Hepatocyte (in vitro differentiated cells): Measurements from ENCODE around the gene POMGNT2. TPM values are rescaled to one million over a fixed set of nuclear protein-coding genes. Genes with fewer than 3 reads are reported as not detected.

Experiments
- DNase-seq: peaks from one replicate; pipeline ENCODE4 v3.0.0-alpha.2; 2016; ENCODE audit warnings: low spot score
- H2AFZ ChIP-seq: fragments of 200-600 bp; sonication (generic); 2 replicates; pipeline ENCODE4 v1.6.0; 2016; ENCODE audit warnings: antibody characterized with exemption, mild to moderate bottlenecking
- H3K27ac ChIP-seq: fragments of 200-600 bp; sonication (generic); 2 replicates; pipeline ENCODE4 v1.5.1; 2016; ENCODE audit warnings: mild to moderate bottlenecking
- H3K27me3 ChIP-seq: fragments of 200-600 bp; sonication (generic); 2 replicates; pipeline ENCODE4 v1.6.1; 2016
- H3K36me3 ChIP-seq: fragments of 200-600 bp; sonication (generic); replicated peaks from 2 replicates; pipeline ENCODE4 v1.5.1; 2016; ENCODE audit warnings: low read depth; ENCODE audit not compliant: insufficient read depth
- H3K4me1 ChIP-seq: fragments of 200-600 bp; sonication (generic); 2 replicates; pipeline ENCODE4 v1.5.1; 2016; ENCODE audit warnings: mild to moderate bottlenecking, moderate library complexity; ENCODE audit not compliant: insufficient read depth
- H3K4me2 ChIP-seq: fragments of 200-600 bp; sonication (generic); 2 replicates; pipeline ENCODE4 v1.6.0; 2016
- H3K4me3 ChIP-seq: fragments of 200-600 bp; sonication (generic); 2 replicates; pipeline ENCODE4 v1.5.1; 2016; ENCODE audit warnings: mild to moderate bottlenecking
- H3K79me2 ChIP-seq: fragments of 200-600 bp; sonication (generic); 2 replicates; pipeline ENCODE4 v1.6.0; 2017; ENCODE audit warnings: mild to moderate bottlenecking
- H3K9me2 ChIP-seq: fragments of 200-600 bp; sonication (generic); replicated peaks from 2 replicates; pipeline ENCODE4 v1.6.0; 2017; ENCODE audit warnings: mild to moderate bottlenecking; ENCODE audit not compliant: insufficient read depth
- H3K9me3 ChIP-seq: fragments of 200-600 bp; sonication (generic); 2 replicates; pipeline ENCODE4 v1.5.1; 2016; ENCODE audit warnings: low read depth, mild to moderate bottlenecking
- H4K20me1 ChIP-seq: fragments of 200-600 bp; sonication (generic); 2 replicates; pipeline ENCODE4 v1.6.0; 2016; ENCODE audit warnings: mild to moderate bottlenecking; ENCODE audit not compliant: insufficient read depth, poor library complexity, severe bottlenecking
- EZH2 ChIP-seq: fragments of 200-600 bp; sonication (generic); IDR thresholded peaks from 2 replicates; pipeline ENCODE4 v1.6.1; 2016; ENCODE audit warnings: antibody characterized with exemption, mild to moderate bottlenecking, borderline replicate concordance
- EZH2phosphoT487 ChIP-seq: fragments of 200-600 bp; sonication (generic); IDR thresholded peaks from one replicate; pipeline ENCODE4 v1.6.1; 2018; ENCODE audit warnings: antibody characterized with exemption, mild to moderate bottlenecking, low read depth, moderate library complexity; ENCODE audit not compliant: unreplicated experiment, severe bottlenecking
- WGBS: methylation state at CpG from one replicate; pipeline ENCODE4 v1.1.6; 2016; ENCODE audit warnings: low lambda C conversion rate; ENCODE audit errors: missing lambda C conversion rate; 5-methylcytosine and 5-hydroxymethylcytosine counted together
- polyA plus RNA-seq: library from polyadenylated mRNA; unstranded; fragments of >200 nt; fragmentation: Nextera tagmentation; extraction: Ambion mirVana; gene quantifications from 2 replicates; pipeline ENCODE4 v1.2.1, GENCODE V29; 2016
- total RNA-seq: library from RNA; depleted of rRNA; stranded (reverse); fragments of >200 nt; gene quantifications from 2 replicates; pipeline ENCODE4 v1.2.3, GENCODE V29; 2014
- TF ChIP-seq, protein P1 (sequence below): fragments of 200-600 bp; sonication (generic); IDR thresholded peaks from 2 replicates; pipeline ENCODE4 v1.5.1; 2016; ENCODE audit warnings: antibody characterized with exemption, mild to moderate bottlenecking; ENCODE audit not compliant: poor library complexity

POMGNT2 gene
- total and polyA plus RNA-seq, 2 experiments from 2014 or later: 27.6 to 45.6 TPM

DNA sequence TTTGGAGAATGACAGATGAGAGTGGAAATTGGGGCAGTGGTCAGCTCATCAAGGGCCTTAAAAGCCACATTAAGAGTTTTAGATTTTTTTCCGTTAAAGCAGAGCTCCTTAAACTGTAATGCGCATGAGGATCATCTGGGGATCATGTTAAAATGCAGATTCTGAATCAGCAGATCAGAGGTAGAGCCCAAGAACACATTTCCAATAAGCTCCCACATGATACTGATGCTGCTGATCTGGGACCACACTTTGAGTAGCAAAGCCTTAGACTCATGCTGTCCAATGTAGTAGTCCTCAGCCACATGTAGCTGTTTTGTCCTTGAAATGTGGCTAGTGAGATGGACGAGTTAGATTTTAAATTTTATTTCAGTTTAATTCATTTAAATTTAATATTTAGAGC is 26.3 kb upstream of the POMGNT2 start:
- Histone ChIP-seq H3K27ac (no peak overlapping the region), H3K36me3 (no peaks in the 10 kb centered on the region), H3K27me3 (no peaks in the 10 kb centered on the region), H3K9me2 (no peaks in the 10 kb centered on the region), H3K4me3 (no peak overlapping the region), H3K79me2 (no peaks in the 10 kb centered on the region), H3K4me1 (no peaks in the 10 kb centered on the region), H2AFZ (no peak overlapping the region), H4K20me1 (no peaks in the 10 kb centered on the region), H3K4me2 (no peak overlapping the region), H3K9me3 (no peaks in the 10 kb centered on the region)
- 78% methylated on average over 3 of the region's 3 CpGs for WGBS
- TF ChIP-seq EZH2 (no peak), EZH2phosphoT487 (no peak)
- TF ChIP-seq, protein P1, sequence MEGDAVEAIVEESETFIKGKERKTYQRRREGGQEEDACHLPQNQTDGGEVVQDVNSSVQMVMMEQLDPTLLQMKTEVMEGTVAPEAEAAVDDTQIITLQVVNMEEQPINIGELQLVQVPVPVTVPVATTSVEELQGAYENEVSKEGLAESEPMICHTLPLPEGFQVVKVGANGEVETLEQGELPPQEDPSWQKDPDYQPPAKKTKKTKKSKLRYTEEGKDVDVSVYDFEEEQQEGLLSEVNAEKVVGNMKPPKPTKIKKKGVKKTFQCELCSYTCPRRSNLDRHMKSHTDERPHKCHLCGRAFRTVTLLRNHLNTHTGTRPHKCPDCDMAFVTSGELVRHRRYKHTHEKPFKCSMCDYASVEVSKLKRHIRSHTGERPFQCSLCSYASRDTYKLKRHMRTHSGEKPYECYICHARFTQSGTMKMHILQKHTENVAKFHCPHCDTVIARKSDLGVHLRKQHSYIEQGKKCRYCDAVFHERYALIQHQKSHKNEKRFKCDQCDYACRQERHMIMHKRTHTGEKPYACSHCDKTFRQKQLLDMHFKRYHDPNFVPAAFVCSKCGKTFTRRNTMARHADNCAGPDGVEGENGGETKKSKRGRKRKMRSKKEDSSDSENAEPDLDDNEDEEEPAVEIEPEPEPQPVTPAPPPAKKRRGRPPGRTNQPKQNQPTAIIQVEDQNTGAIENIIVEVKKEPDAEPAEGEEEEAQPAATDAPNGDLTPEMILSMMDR: no peak
- DNase-seq: no peak

DNA sequence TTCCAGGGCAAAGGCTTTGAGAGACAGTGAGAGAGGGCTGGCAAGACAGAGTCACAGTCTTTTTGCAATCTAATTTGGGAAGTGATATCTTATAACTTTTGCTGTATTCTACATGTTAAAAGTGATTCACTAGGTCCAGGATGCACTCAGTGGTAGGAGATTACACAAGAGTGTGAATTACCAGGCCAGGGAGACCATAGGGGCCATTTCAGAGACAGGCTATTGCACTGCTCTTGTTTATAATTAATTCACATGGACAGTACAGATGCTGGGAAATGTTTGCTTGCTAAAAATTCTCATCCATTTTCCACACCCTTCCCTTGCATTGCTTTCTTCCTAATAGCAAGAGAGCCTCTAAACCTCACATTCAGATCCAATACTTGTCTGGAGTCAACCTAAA is 22.6 kb upstream of the POMGNT2 start:
- Histone ChIP-seq H3K79me2 (no peaks in the 10 kb centered on the region), H3K27ac (no peak overlapping the region), H3K27me3 (no peaks in the 10 kb centered on the region), H3K36me3 (no peaks in the 10 kb centered on the region), H3K9me3 (no peaks in the 10 kb centered on the region), H4K20me1 (no peaks in the 10 kb centered on the region), H3K4me1 (no peaks in the 10 kb centered on the region), H3K9me2 (no peaks in the 10 kb centered on the region), H3K4me3 (no peak overlapping the region), H2AFZ (no peak overlapping the region), H3K4me2 (no peak overlapping the region)
- DNase-seq: no peak
- TF ChIP-seq EZH2 (no peak), EZH2phosphoT487 (no peak)
- TF ChIP-seq, protein P1: no peak

DNA sequence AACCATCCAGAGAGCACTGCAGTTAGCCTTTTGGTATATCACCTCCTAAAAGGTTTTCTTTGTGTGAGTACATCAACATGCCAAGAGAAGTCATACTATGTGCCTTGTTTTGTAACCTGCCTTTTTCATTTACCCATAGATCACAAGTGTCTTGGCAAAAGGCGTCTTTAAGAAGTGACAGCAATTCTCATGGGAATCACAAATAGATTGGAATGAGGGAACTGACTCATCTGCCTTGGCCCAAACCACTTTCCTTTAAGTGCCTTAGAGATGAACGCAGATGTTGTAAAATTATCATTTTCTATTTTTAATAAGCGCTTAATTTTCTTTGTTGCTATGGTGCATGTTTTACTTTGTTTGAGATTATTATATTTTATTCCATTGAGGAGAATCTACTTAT is 20.7 kb upstream of the POMGNT2 start:
- Histone ChIP-seq H3K9me3 (no peaks in the 10 kb centered on the region), H2AFZ (no peak overlapping the region), H3K27ac (no peak overlapping the region), H3K4me2 (no peak overlapping the region), H3K4me3 (no peak overlapping the region), H3K9me2 (no peaks in the 10 kb centered on the region), H3K79me2 (no peaks in the 10 kb centered on the region), H4K20me1 (no peaks in the 10 kb centered on the region), H3K36me3 (no peaks in the 10 kb centered on the region), H3K27me3 (no peaks in the 10 kb centered on the region), H3K4me1 (no peaks in the 10 kb centered on the region)
- TF ChIP-seq EZH2phosphoT487 (no peak), EZH2 (no peak)
- TF ChIP-seq, protein P1: no peak
- DNase-seq: no peak
- 94% methylated on average over 3 of the region's 3 CpGs for WGBS

DNA sequence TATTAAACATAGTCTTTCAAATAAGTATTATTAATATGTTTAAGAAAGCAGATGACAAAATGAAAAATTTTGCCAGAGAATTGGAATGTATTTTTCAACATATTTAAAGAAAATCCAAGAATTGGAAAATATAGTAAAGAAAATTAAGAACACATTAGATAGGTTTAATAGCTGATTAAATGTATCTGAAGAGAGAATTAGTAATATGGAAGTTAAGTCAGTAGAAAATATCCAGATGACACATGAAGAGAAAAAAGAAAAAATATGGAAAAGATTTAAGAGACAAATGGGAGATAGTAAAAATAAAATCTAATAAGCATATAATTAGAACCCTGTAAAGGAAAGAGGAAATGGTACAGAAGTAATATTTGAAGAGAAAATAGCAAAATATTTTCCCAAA is 18.0 kb upstream of the POMGNT2 start:
- H4K20me1 ChIP-seq: no peaks in the 10 kb centered on the region
- no peak for DNase-seq
- H3K4me1 ChIP-seq: no peaks in the 10 kb centered on the region
- H3K9me2 ChIP-seq: no peaks in the 10 kb centered on the region
- H3K4me3 ChIP-seq: no peak overlapping the region
- H2AFZ ChIP-seq: no peak overlapping the region
- H3K36me3 ChIP-seq: no peaks in the 10 kb centered on the region
- no peak overlapping the region for H3K4me2 ChIP-seq
- H3K27ac ChIP-seq: no peak overlapping the region
- no peaks in the 10 kb centered on the region for H3K79me2 ChIP-seq
- TF ChIP-seq, protein P1: no peak
- TF ChIP-seq EZH2phosphoT487: no peak
- TF ChIP-seq EZH2: no peak
- no peaks in the 10 kb centered on the region for H3K9me3 ChIP-seq
- no peaks in the 10 kb centered on the region for H3K27me3 ChIP-seq
